Mesothelial cell of epicardium (in vitro differentiated cells): ENCODE measurements around the gene TMEM232. TPM values are rescaled to one million over a fixed set of nuclear protein-coding genes. Genes with fewer than 3 reads are reported as not detected.

Experiments used
- DNase-seq, 2 experiments: peaks; one replicate each; pipeline ENCODE4 v3.0.0; 2021; ENCODE audit warnings: low spot score in 2 of 2; ENCODE audit not compliant: unreplicated experiment in 2 of 2
- H3K27ac Mint-ChIP-seq: 2 replicates; pipeline ENCODE4 v1.8.0; 2021; ENCODE audit warnings: mixed read lengths
- H3K27me3 Mint-ChIP-seq: 2 replicates; pipeline ENCODE4 v1.8.0; 2021; ENCODE audit warnings: low read depth, mixed read lengths
- H3K36me3 Mint-ChIP-seq: 2 replicates; pipeline ENCODE4 v1.8.0; 2021; ENCODE audit warnings: mixed read lengths
- H3K4me1 Mint-ChIP-seq: 2 replicates; pipeline ENCODE4 v1.8.0; 2021; ENCODE audit warnings: mixed read lengths
- H3K4me3 Mint-ChIP-seq: 2 replicates; pipeline ENCODE4 v1.8.0; 2021; ENCODE audit warnings: mild to moderate bottlenecking, moderate library complexity, mixed read lengths
- H3K9me3 Mint-ChIP-seq: 2 replicates; pipeline ENCODE4 v1.8.0; 2021; ENCODE audit warnings: mixed read lengths
- total RNA-seq: library from RNA; stranded (reverse); gene quantifications from 3 replicates; pipeline ENCODE4 v1.2.1, GENCODE V29; 2021
- TF ChIP-seq, protein P1 (sequence below): fragments of 200-600 bp; sonication (generic); IDR thresholded peaks from one replicate; pipeline ENCODE4 v1.5.0; 2021; ENCODE audit warnings: antibody characterized with exemption; ENCODE audit not compliant: unreplicated experiment

TMEM232 gene
- total RNA-seq, 1 donor from 2014 or later: 6.5 TPM

DNA sequence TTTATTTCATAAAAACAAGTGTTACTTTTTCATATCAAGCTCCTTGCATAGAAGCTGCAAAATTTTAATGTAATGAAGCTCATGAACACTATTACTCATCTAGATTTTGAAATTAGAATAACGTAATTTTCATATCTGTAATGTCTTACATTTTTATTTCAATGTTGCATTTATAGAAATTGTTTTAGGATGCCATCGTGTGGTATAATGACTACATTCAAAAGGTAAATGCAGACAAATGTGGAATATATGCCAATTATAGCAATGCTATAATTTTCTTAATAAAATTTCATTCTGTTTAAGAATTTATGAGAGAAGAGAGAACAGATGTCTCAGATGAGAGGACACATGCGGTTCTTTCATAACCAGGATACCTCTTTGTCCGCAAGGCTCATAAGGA lies 230.2 kb downstream of the TMEM232 start:
- no peak overlapping the region for H3K27ac Mint-ChIP-seq
- H3K36me3 Mint-ChIP-seq: no peaks in the 10 kb centered on the region
- no peaks in the 10 kb centered on the region for H3K27me3 Mint-ChIP-seq
- no peaks in the 10 kb centered on the region for H3K4me1 Mint-ChIP-seq
- TF ChIP-seq, protein P1, sequence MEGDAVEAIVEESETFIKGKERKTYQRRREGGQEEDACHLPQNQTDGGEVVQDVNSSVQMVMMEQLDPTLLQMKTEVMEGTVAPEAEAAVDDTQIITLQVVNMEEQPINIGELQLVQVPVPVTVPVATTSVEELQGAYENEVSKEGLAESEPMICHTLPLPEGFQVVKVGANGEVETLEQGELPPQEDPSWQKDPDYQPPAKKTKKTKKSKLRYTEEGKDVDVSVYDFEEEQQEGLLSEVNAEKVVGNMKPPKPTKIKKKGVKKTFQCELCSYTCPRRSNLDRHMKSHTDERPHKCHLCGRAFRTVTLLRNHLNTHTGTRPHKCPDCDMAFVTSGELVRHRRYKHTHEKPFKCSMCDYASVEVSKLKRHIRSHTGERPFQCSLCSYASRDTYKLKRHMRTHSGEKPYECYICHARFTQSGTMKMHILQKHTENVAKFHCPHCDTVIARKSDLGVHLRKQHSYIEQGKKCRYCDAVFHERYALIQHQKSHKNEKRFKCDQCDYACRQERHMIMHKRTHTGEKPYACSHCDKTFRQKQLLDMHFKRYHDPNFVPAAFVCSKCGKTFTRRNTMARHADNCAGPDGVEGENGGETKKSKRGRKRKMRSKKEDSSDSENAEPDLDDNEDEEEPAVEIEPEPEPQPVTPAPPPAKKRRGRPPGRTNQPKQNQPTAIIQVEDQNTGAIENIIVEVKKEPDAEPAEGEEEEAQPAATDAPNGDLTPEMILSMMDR: no peak
- no peak overlapping the region for H3K4me3 Mint-ChIP-seq
- no peaks in the 10 kb centered on the region for H3K9me3 Mint-ChIP-seq
- DNase-seq: no peak

DNA sequence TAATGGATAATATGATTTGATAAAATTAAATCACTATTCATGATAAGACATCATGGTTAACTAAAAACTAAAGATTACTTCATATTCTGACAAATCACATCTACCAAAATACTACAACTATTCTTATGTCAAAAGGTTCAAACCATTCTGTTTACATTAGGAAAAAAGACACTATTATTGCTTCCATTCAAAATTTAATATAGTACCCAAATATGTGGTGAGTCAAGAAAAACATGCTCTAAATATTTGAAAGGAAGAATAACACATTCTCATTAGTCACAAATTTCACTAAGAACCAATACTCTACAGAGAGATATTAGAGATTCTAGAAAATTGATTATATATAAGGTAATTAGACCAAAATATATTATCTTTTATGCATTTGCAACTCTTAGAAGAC lies 234.0 kb downstream of the TMEM232 start:
- no peaks in the 10 kb centered on the region for H3K36me3 Mint-ChIP-seq
- H3K4me3 Mint-ChIP-seq: no peak overlapping the region
- no peaks in the 10 kb centered on the region for H3K27me3 Mint-ChIP-seq
- no peak for DNase-seq
- no peaks in the 10 kb centered on the region for H3K4me1 Mint-ChIP-seq
- no peak overlapping the region for H3K27ac Mint-ChIP-seq
- H3K9me3 Mint-ChIP-seq: peaks cover 6% of the 10 kb centered on the region
- TF ChIP-seq, protein P1: no peak

DNA sequence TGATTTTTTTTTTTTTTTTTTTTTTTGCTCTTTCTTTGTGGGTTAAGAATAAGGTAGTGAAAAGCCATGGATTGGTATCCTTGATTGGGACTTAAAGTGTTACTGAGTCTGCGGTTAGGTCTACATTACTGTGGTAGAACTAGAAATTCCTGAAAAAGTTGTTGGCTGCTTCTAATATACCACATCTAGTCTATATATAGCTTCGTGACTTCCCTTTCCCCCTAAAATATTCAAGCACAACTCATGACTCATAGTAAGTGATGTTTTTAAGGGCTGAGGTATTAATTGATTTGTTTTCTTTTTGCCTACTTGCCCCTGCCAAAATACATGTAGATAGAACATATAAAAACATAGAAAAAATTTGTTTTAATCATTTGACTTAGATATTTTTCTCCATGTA lies 247.6 kb downstream of the TMEM232 start:
- H3K27me3 Mint-ChIP-seq: no peaks in the 10 kb centered on the region
- H3K4me3 Mint-ChIP-seq: no peak overlapping the region
- H3K9me3 Mint-ChIP-seq: peaks cover 15% of the 10 kb centered on the region
- TF ChIP-seq, protein P1: no peak
- no peak overlapping the region for H3K27ac Mint-ChIP-seq
- no peaks in the 10 kb centered on the region for H3K4me1 Mint-ChIP-seq
- DNase-seq: no peak
- H3K36me3 Mint-ChIP-seq: no peaks in the 10 kb centered on the region

DNA sequence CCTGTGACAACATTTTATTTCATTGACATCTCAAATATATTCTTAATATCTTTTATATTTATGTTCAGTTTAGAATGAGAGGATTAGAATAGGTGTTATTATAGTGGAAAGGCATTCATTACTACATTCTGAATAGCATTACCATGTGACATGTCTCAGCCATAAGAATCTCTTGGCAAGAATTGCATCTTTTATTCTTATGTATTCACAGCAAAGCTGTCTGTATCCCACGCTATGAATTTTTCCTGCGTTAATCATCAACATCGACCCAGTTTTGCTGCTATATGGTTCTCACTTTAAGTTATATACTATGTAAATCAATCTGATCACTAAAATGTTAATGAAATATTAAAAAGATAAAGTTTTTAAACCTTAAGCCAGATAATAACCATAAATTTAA lies 248.6 kb downstream of the TMEM232 start:
- Mint-ChIP-seq H3K4me1 (no peaks in the 10 kb centered on the region), H3K27ac (no peak overlapping the region), H3K27me3 (no peaks in the 10 kb centered on the region), H3K36me3 (no peaks in the 10 kb centered on the region), H3K9me3 (peaks cover 12% of the 10 kb centered on the region), H3K4me3 (no peak overlapping the region)
- DNase-seq: no peak
- TF ChIP-seq, protein P1: no peak

DNA sequence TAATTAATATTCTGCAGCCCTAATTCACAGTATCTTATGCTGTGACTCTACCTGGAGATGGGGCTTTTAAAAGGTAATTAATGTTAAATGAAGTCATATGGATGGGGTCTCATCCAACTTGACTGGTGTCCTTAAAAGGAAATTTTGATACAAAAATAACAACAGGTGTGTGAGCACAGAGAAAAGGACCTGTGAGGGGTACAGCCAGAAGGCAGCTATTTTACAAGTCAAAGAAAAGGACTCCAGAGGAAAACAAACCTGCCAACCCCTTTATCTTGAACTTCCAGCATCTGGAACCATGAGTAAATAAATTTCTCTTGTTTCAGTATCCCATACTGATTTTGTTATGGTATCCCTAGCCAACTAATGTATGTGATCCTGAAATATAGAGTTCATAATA lies 250.3 kb downstream of the TMEM232 start:
- no peak overlapping the region for H3K27ac Mint-ChIP-seq
- peaks cover 3% of the 10 kb centered on the region for H3K36me3 Mint-ChIP-seq
- no peak for DNase-seq
- H3K4me1 Mint-ChIP-seq: no peaks in the 10 kb centered on the region
- TF ChIP-seq, protein P1: no peak
- H3K9me3 Mint-ChIP-seq: peaks cover 21% of the 10 kb centered on the region
- no peaks in the 10 kb centered on the region for H3K27me3 Mint-ChIP-seq
- no peak overlapping the region for H3K4me3 Mint-ChIP-seq

DNA sequence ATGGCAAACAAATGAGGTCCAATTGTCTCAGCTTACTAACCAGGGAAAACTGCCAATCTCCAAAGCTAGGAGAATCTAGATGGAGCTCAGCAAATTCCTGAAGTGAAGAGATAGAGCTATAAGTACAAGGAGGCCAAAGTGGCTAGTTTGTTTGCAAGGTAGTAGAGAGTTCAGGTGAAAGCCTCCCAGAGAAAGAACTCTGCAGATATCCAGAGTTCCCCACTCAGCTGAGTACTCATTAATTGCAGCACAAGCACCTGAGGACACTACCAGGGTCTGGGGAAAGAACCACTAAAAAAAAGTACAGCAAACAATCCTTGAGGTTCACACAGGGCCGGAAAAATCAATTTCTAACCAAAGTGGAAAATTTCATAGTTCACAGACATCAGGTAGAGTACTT lies 250.9 kb downstream of the TMEM232 start:
- DNase-seq: no peak
- Mint-ChIP-seq H3K4me3 (no peak overlapping the region), H3K27me3 (no peaks in the 10 kb centered on the region), H3K9me3 (peaks cover 27% of the 10 kb centered on the region), H3K36me3 (peaks cover 3% of the 10 kb centered on the region), H3K27ac (no peak overlapping the region), H3K4me1 (no peaks in the 10 kb centered on the region)
- TF ChIP-seq, protein P1: no peak
